Hepatocyte (in vitro differentiated cells): ENCODE data around the gene ANKRD28.

ENCODE experiments used
- EZH2 ChIP-seq: fragments of 200-600 bp; sonication (generic); IDR thresholded peaks from 2 replicates; pipeline ENCODE4 v1.6.1; 2016; ENCODE audit warnings: antibody characterized with exemption, mild to moderate bottlenecking, borderline replicate concordance
- EZH2phosphoT487 ChIP-seq: fragments of 200-600 bp; sonication (generic); IDR thresholded peaks from one replicate; pipeline ENCODE4 v1.6.1; 2018; ENCODE audit warnings: antibody characterized with exemption, mild to moderate bottlenecking, low read depth, moderate library complexity; ENCODE audit not compliant: unreplicated experiment, severe bottlenecking
- TF ChIP-seq, protein P1 (sequence below): fragments of 200-600 bp; sonication (generic); IDR thresholded peaks from 2 replicates; pipeline ENCODE4 v1.5.1; 2016; ENCODE audit warnings: antibody characterized with exemption, mild to moderate bottlenecking; ENCODE audit not compliant: poor library complexity

DNA sequence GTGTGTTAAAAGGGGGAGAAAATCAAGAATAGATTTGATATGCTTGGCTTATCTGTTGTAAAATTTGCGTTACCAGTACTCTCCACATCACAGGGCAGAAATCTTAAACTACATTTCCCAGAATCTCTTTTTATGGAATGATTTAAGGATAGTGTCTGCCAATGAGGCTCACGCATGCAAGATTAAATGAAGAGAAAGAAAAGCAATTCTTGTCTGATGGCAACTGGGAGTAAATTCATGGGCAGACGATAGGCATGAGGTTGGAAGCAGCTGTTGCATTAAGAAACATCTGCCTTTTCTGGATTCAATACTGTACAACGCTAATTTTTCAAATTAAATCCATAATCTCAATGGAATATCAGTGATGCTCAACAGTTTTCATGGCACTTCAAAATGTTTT is 27.2 kb upstream of the ANKRD28 start:
- TF ChIP-seq, protein P1, sequence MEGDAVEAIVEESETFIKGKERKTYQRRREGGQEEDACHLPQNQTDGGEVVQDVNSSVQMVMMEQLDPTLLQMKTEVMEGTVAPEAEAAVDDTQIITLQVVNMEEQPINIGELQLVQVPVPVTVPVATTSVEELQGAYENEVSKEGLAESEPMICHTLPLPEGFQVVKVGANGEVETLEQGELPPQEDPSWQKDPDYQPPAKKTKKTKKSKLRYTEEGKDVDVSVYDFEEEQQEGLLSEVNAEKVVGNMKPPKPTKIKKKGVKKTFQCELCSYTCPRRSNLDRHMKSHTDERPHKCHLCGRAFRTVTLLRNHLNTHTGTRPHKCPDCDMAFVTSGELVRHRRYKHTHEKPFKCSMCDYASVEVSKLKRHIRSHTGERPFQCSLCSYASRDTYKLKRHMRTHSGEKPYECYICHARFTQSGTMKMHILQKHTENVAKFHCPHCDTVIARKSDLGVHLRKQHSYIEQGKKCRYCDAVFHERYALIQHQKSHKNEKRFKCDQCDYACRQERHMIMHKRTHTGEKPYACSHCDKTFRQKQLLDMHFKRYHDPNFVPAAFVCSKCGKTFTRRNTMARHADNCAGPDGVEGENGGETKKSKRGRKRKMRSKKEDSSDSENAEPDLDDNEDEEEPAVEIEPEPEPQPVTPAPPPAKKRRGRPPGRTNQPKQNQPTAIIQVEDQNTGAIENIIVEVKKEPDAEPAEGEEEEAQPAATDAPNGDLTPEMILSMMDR: no peak
- TF ChIP-seq EZH2phosphoT487 (no peak), EZH2 (no peak)
